NCI-H1105 treated with DMSO at 0.1 percent for 48 hours (cell line): ENCODE data around the gene DYSF.

Experiments
- DNase-seq: peaks from one replicate; lab custom pipeline; 2025; lab: John Stamatoyannopoulos, UW

The DYSF gene

GRCh38 chr2:71710367-71711132 lies 257.2 kb downstream of the DYSF start:
- no peak for DNase-seq

- DNase-seq = no peak
Observed at GRCh38 chr2:71711133-71711855, 257.9 kb downstream of the DYSF start.

GRCh38 chr2:71712158-71712818 lies 258.9 kb downstream of the DYSF start:
- DNase-seq = no peak

DNA sequence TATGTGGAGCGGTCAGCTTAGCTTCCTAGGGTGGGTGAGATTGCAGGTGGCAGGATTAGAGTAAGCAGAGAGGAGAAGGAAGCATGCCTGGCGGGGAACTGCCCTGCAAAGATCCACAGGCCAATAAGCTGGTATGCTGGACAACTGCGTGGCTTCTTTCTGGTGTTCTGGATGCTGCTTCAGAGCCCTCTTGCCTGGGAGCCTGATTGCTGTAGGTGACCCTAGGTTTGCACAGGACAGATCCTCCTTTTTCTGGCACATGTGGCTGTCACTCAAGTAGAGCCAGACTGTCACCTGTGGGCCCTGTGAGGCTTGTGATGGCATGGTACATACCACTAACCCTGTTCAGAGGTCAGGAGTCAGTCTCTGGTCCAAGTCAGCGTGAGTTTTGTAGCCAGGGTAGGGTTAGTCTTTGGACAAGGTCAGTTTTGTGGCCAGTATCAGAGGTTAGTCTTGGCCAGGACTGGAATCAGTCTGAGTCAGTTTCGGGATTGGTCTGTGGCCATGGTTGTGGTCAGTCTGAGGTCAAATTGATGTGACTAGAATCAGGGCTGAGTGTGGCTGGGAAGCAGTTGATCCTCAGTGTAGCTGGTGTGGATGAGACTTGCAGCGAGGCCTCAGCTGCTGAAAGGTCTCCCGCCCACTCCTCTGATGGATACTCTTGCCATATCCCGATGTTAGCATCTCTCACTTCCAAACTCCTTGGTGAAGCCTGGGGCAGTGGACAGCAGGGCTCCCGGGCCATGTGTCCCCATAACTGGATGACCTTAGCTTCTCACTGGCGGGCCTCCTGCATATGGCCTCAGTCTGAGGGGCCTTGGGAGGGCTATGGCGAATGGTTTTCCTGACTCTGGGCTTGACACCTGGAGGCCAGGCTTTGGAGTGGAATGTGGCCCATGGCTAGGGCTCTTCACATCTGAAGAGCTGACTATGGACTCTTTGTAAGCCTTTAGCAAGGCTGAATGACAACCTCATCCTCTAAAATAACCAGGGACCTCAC lies 260.5 kb downstream of the DYSF start:
- DNase-seq = no peak

DNA sequence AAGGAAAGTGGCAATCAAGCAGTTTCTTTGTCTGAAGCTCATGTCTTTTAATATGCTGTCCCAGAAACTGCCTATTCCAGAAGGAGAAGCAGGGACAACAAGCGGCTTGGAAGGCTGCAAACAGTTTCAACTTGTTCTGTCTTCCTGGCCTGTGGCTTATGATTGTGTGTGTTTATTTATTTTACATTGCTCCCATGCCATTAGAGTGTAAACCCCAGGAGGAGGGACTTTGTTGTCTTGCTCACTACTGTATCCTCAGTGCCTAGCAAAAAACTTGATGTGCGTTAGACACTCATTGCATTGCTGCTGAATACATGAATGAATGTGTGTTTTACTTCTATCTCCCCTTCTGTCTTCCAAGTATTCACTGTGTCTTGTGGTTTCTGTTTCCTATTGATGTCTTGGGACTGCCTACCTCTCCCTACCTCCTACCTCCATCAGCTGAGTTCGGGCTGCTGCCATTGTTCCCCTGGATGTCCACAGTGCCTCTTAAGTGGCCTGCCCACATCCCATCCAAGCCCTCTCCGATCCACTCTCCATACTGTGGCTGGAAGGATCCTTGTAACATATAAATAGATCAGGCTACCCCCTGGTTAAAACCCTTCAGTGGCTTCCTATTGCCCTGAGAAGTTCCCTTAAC lies 261.4 kb downstream of the DYSF start:
- no peak for DNase-seq

DNA sequence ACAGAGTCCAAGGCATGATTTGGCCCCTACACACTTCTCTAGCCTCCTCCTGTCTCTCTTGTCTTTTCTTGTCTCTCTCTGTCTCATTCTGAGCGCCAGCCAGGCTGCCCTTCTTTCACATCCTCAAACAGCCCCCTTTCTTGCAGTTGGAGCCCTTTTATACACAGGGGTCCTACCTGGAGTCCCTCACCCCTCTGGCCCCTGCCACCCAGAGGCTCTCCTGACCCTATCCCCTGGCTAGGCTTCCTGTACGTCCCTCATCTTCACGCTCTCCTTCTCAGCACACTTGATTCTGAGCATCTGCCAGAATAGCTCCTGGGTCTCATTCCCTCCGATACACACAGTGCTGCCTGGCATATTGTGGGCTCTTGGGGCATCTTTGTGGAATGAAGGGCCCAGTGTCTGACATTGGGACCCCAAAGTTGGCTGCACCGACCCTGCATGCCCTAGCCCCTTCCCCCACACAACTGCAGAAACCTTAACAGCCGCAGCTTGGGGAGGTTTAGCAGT lies 261.9 kb downstream of the DYSF start:
- no peak for DNase-seq

DNA sequence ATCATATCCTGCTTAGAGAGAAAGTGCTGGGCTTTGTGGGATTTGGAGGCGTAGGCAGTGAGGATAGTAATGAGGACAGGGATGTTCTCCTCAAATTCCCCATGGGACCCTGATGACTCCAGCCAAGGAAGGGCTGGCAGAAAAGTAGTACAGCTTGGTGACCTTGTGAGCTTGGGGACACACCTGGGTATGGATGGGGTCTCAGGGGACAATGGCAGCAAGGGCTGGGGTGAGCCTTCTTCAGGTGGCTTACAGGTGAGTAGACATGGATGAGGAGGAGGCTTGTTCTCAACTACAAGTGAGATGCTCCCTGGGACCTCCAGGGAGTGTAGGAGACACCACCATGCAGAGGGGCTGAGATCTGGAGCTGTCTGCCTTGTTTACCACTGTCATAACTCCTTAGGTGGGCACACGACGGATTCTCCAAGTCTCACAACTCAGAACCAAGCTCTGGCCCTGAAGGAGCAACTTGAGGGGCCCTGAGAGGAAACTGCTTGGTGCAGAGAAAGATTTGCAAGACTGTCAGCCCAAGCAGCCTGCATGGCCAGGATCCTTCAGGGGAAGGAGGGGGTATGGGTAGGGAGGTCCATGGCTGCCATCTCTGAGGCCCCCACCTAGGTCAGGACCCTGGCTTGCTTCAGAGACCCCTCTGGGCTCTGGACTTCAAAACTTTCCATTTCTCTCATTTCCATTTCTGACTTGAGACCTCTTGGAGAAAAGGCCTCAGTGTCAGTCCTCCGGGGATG lies 262.8 kb downstream of the DYSF start:
- no peak for DNase-seq

DNA sequence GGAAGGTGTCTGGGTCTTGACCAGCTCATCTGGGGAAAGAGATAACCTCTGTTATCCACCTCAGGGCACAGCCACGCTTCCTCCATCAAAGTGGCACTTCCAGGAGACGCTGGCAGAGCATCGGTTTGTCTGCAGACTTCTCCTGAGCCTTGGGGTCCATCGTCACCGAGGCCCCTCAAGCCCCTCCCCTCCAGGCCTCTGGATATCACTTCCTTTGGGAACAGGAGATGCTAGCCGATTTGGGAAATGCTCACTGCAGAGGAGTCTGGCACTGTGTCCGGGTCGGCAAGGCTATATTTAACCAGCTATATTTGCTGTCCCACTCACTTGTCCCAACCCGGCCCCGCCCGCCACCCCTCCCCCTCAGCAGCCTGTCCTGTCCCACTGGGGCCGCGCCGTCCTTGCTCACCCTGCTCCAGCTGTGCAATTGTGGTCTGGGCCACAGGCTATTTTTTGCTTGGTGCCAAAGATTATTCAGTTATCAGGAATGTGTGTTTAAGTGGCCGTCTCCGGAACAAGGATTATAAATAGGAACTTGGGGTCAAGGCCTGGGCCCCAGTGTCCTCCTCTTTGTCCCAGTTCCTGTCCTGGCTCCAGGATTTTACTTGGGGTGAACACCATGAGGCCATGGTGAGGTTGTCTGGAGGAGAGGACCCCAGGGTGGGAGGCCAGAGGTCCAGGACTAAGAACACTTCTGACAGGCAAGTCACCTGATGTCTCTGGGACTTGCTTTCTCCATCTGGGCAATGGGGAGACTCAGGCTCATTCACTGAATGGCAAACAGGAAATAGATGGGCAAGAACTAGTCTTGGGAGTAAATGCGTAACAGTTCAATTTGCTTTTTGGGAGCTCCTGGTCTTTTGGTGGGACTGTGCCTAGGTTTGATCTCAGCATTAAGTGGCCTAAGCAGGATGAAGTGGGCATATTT lies 263.6 kb downstream of the DYSF start:
- no peak for DNase-seq

- no peak for DNase-seq
Observed at GRCh38 chr2:71718686-71719085, 265.3 kb downstream of the DYSF start.

DNA sequence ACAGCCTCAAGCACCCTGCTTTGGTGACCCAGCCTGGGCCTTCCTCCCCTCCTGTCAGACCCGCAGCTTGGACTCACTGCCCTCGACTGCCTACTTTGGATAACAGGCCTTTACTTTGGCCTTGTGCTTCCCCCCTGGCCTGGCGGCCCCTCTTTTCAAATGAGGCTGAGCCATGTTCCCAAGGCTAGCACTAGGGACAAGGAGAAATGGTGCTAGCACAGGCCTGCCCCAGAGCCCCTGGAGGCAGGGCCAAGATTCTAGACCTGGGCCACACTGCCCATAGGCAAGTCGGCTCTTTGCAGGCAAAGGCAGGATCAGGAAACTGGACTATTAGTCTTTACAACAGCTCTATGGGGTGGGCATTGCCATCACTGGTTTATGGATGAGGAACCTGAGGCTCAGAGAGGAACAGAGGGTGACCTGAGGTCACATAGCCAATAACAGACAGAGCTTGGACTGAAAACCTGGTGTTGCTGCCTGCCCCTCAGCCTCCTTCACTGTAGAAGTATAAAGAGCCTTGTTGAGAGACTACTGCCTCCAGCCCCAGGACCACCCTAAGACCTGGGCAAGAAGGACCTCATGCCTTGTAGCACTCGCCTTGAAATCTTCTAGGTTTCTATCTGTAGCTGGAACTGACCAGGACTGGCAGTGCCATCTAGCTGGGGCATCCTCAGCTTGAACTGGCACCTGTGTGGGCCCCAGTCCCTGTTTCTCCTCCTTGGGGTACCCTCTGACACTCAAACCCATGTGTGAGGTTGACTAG lies 266.3 kb downstream of the DYSF start:
- DNase-seq = no peak

DNA sequence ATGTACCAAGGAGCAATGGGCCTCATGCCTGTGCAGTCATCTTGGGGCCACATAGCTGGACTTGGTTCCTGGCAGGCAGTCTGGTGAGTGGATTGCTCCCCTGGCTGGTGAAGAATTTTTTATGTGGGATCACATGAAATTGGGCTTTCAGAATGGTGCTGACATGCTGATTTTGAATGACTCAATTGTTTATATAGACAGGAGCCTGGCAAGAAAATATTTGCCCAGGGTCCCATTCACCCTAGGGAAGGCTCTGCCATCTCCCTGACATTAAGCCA lies 266.9 kb downstream of the DYSF start:
- DNase-seq = no peak

DNA sequence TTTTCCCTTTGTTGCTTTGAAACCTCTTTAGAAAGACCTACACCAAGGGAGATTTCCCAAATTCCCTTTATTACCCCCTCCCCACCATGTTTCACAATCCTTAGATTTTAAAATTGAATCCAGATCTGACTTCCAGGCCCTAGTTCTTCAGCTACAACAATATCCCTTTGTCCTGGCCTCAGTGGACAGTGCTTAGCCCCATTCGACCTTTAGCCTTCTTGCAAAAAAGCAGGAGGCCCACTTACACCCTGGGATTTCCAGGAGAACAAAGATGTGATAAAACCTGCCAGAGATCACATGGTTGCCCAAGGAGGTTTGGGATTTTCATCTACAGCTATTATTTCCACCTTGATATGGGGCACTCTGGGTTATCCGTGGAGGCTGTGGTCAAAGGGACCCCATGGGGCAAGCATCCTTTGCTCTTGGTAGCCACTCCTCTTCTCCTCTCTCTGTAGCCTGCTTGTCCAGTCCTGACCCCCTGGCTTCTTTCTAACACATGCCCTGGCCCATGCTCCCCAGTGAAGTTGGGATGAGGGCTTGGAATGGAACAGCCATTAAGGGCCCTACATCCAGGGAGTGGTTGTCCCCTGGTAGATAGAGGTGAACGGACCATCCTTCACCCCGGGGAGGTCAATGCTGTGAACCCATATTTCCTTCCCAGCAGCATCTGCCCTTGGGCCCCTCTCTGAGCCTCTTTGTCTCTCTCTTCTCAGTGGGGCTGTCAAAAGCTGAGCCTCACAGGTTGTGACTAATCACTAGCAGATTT lies 267.4 kb downstream of the DYSF start:
- DNase-seq = no peak

DNA sequence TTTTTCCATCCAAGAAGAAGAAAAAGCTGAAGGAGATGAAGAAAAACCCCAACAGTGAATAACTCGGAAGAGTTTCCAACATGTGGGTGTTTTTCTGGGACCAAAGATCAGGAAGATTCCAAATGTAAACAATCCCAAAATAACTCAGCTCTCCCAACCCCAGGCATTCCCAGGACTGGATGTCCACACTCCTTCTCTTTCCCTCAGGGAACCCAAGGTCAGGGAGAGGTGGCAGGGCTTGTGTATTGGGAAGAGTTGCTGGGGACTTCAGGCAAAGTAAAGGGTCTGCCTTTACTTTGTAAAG lies 268.0 kb downstream of the DYSF start:
- DNase-seq = no peak

- no peak for DNase-seq
Observed at GRCh38 chr2:71721669-71722068, 268.3 kb downstream of the DYSF start.

DNA sequence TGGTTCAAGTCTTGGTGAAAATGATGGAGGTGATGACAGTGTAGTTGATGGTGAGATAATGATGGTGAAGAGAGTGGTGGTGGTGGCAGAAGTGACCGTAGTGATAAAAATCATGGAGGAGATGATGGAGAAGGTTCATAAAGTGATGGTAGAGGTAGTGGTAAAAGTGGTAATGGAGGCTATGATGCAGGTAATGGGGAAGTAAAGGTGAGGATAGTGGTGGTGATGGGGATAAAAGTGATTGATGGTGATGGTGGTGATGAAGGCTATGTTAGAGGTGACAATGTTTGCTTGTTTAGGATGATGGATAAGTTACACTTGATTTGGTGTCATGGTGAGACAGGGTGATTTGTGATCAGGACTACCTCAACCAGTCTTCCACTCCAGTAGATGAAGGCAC lies 268.9 kb downstream of the DYSF start:
- DNase-seq = no peak

DNA sequence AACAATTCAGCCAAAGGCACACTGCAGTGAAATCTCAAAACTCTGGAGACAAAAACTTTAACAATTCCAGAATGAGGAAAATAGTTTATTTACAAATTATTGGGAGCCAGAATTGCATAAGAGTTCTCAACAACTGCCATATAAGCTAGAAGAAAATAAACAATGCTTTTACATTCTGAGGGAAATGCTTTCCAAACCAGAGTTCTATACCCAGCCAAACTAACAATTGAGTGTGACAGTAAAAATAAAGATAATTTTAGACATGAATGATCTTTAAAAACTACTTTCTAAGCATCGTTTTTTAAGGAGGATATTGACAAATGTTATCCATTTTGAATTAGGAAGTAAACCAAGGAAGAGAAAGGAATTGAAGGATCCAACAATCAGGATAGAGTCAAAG lies 271.4 kb downstream of the DYSF start:
- no peak for DNase-seq

DNA sequence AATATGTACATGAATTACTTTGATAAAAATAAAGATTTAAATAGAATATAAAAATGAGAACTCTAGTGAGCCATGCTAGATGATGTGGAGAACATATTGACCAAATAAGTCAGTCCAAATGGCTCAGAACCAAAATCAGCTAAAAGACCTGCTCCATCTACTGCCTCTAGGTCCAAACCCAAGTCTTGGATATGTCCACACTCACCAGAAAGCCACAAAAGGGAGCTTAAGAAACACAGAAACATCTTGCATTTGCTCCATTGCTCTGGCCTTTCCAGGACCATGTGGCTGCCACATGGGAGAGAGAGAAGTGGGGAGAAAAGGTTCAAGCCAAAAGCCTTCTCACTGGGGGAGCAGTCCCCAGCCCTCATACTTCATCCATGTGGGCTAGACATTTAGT lies 272.5 kb downstream of the DYSF start:
- no peak for DNase-seq

DNA sequence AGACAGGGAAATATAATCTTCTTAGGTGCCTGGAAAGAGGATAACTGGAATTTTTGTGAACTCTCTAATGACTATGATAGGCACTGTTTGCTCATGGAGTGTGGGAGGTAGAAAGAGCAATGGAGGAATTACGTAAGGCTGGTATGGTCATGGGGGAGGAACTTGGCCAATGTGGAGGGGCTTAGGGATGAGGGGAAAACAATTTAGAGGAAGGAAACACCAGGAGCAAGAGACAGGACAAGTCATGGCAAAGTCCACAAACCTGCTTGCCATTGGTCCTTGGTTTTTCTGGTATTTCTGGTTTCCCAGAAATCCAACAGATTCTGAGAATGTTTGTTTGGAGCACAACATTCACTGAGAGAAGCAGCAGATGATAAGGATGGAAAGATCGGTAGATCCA lies 274.2 kb downstream of the DYSF start:
- DNase-seq = no peak
